CD4-positive, alpha-beta T cell treated with Interleukin-12 subunit alpha and Interleukin-12 subunit beta, for 1 hour (primary cell): ENCODE measurements around the gene TBC1D5.
A peak's percentile ranks its signal among the peaks of the same experiment; 100 is the strongest.

Source experiments
- DNase-seq: peaks from one replicate; pipeline ENCODE4 v3.0.0-alpha.2; 2020

TBC1D5 gene

GRCh38 chr3:17456650-17457049 is 285.8 kb downstream of the TBC1D5 start:
- DNase-seq, result no peak

GRCh38 chr3:17456046-17456445 is 286.4 kb downstream of the TBC1D5 start:
- DNase-seq, result no peak

GRCh38 chr3:17444865-17445264 is 297.6 kb downstream of the TBC1D5 start:
- DNase-seq, result no peak

- no peak for DNase-seq
Measured at GRCh38 chr3:17443142-17443541, 299.3 kb downstream of the TBC1D5 start.

- DNase-seq, result no peak
Measured at GRCh38 chr3:17442332-17443049, 299.9 kb downstream of the TBC1D5 start.

- DNase-seq, result no peak
Measured at GRCh38 chr3:17433876-17434275, 308.6 kb downstream of the TBC1D5 start.

GRCh38 chr3:17432236-17432635 is 310.2 kb downstream of the TBC1D5 start:
- DNase-seq, result no peak

GRCh38 chr3:17431484-17432045 is 310.9 kb downstream of the TBC1D5 start:
- DNase-seq, result no peak

- peak; percentile 6 for DNase-seq
Measured at GRCh38 chr3:17431004-17431403, 311.4 kb downstream of the TBC1D5 start.

GRCh38 chr3:17430582-17430981 is 311.8 kb downstream of the TBC1D5 start:
- DNase-seq, result no peak

GRCh38 chr3:17423786-17424536 is 318.5 kb downstream of the TBC1D5 start:
- no peak for DNase-seq

GRCh38 chr3:17422636-17423035 is 319.8 kb downstream of the TBC1D5 start:
- DNase-seq, result no peak

GRCh38 chr3:17420668-17421067 is 321.8 kb downstream of the TBC1D5 start:
- no peak for DNase-seq

- DNase-seq, result peak; percentile 60
Measured at GRCh38 chr3:17412950-17413530, 329.4 kb downstream of the TBC1D5 start.

- DNase-seq, result no peak
Measured at GRCh38 chr3:17411157-17411877, 331.1 kb downstream of the TBC1D5 start.

- no peak for DNase-seq
Measured at GRCh38 chr3:17407576-17407975, 334.9 kb downstream of the TBC1D5 start.

- no peak for DNase-seq
Measured at GRCh38 chr3:17404548-17404947, 337.9 kb downstream of the TBC1D5 start.

GRCh38 chr3:17402442-17402841 is 340.0 kb downstream of the TBC1D5 start:
- DNase-seq, result no peak

GRCh38 chr3:17401912-17402311 is 340.5 kb downstream of the TBC1D5 start:
- DNase-seq, result no peak

GRCh38 chr3:17399586-17399985 is 342.8 kb downstream of the TBC1D5 start:
- DNase-seq, result no peak

- DNase-seq, result no peak
Measured at GRCh38 chr3:17398959-17399551, 343.4 kb downstream of the TBC1D5 start.

- no peak for DNase-seq
Measured at GRCh38 chr3:17396036-17396435, 346.4 kb downstream of the TBC1D5 start.
